Left ventricle myocardium superior (tissue), 1 donor: Measurements from ENCODE around the gene F2RL3. TPM values are rescaled to one million over a fixed set of nuclear protein-coding genes. Genes with fewer than 3 reads are reported as not detected.
A peak's percentile ranks its signal among the peaks of the same experiment; 100 is the strongest.
"Not testable (repeated sequence)": the region's sequence is repeated elsewhere in the genome, so short reads cannot be mapped to it uniquely, and the experiment has no call there.

Source experiments
- ATAC-seq: fragments of 200-7000 bp; cut with Tn5 transposase; one replicate; pipeline ENCODE4 v1.9.1; 2020; ENCODE audit warnings: mild to moderate bottlenecking, moderate library complexity
- DNase-seq: peaks from one replicate; pipeline ENCODE4 v3.0.0-alpha.2; 2020
- intact Hi-C: fragments of 100-400 bp; cut with micrococcal nuclease; formaldehyde crosslinking; loops from one replicate; pipeline ENCODE4 v1.11.0; 2022
- total RNA-seq: library from RNA; stranded (reverse); fragmentation: NEBNext Ultra II Directional; extraction: Animal tissue kit (Norgen Biotek cat#: 25700); gene quantifications from one replicate; pipeline ENCODE4 v1.2.1, GENCODE V29; 2021
- donor health status: DM: no; HTN: yes; CAD: no; lungs with severe emphysema.

F2RL3 gene
- total RNA-seq, 1 donor from 2014 or later, result 0.30 TPM

GRCh38 chr19:16873594-16873993, 15.2 kb upstream of the F2RL3 start:
- DNase-seq (no peak), ATAC-seq (no peak)
- intact Hi-C loops, result no loop called here

- intact Hi-C loops, result no loop called here
- no peak for ATAC-seq
- no peak for DNase-seq
These were observed 14.4 kb upstream of the F2RL3 start for GRCh38 chr19:16874250-16874977.

GRCh38 chr19:16874978-16875299, 13.9 kb upstream of the F2RL3 start:
- intact Hi-C loops, result not testable (repeated sequence)

GRCh38 chr19:16875584-16876555, 12.9 kb upstream of the F2RL3 start:
- ATAC-seq, result no peak
- intact Hi-C loops, result no loop called here
- DNase-seq, result no peak

More at GRCh38 chr19:16874978-16875299, 13.9 kb upstream of the F2RL3 start:
- not testable (repeated sequence) for ATAC-seq, DNase-seq

DNA sequence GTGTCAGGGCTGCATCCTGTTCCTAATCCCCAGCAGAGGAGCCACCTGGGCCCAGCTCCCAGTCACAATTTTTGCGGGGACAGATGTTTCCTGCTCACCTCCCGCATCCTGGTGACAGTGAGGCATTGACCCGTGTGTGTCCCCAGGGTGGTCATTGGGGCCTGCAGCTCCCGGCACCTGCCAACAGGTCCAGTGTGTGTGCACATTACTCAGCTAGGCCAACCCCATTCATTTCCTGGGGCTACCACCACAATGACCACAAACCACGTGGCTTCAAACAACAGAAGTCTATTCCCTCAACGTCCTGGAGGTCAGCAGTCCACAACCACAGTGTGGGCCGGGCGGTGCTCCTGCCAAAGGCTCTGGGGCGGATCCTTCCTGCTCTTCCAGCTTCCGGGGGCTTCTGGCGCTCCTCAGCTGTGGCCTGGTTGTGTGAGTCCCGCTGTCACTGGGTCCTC, 11.9 kb upstream of the F2RL3 start:
- ATAC-seq (peak; percentile 36), DNase-seq (no peak)
- intact Hi-C loops, result no loop called here

DNA sequence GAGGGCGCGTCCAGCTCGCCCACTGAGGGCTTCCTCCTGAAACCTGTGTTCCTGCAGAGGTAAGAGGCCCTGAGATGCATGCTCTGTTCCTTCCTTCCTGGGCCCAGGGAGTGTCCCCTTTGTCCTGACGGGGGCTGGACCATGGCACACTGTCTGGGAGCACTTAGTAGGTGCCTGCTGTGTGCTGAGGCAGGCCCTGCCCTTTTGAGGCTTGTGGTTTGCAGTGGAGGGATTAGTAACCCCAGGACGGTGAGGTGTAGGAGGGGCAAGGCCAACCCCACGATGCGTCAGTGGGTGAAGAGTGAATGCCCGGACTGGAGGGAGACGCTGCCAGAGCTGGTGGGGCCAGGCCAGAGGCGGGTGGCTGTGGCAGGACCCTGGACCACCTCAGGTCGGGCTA, 11.2 kb upstream of the F2RL3 start:
- ATAC-seq (no peak), DNase-seq (no peak)
- intact Hi-C loops, result no loop called here

- DNase-seq (no peak), ATAC-seq (no peak)
- intact Hi-C loops, result no loop called here
These were observed 10.4 kb upstream of the F2RL3 start for GRCh38 chr19:16878181-16878965.

DNA sequence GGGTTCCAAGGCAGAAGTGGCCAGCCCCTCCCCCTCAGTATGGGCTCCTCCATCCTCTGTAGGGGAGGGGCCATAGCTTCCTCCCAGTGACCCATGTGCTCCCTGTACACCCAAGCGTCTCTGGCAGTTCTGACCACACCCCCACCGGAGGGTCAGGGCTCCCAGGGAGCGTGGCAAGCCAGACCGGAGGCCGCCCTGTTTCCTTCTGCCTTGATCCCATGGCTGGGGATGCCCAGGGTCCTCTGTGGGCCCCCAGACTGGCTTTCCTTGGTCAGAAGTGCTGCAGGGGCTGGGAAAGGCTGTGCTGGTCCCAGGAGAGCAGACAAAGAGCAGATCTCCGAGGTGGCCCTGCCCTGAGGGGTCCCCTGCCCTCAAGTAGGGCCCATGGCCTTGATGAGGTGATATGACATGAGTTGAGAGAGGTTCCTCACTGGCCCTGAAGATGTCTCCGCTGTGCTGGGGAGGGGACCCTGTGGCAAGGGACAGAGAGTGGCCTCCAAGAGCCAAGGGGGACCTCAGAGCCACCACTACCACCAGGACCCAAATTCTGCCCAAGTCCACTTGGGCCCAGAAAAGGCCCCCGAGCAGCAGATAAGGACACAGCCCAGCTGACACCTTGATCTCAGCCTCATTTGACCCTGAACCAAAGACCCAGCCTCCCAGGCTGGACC, 7.8 kb upstream of the F2RL3 start:
- intact Hi-C loops, result no loop called here
- no peak for ATAC-seq
- no peak for DNase-seq

DNA sequence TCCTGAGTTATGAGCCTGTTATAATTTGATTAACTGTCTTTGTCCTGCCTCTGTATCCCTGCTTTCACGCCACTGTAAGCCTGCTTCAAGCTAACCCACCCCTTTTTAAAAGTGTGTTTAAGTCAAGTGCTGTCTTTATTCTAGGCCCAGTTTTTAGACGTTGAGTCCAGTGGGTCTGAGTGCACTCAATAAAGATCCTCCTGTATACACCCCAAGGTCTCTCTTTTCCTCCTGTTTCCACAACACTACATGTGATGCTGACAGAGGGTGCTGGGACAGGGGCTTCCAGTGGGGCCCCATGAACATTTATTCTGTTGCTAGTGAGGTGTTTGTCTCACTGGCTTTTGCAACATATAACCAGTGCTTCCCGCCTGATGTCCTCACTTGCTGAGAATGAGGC, 6.7 kb upstream of the F2RL3 start:
- intact Hi-C loops, result no loop called here
- DNase-seq (no peak), ATAC-seq (no peak)

- ATAC-seq (no peak), DNase-seq (no peak)
- intact Hi-C loops, result no loop called here
These were observed 5.3 kb upstream of the F2RL3 start for GRCh38 chr19:16883522-16883921.

GRCh38 chr19:16885166-16885565, 3.6 kb upstream of the F2RL3 start:
- intact Hi-C loops, result no loop called here
- DNase-seq (no peak), ATAC-seq (no peak)

- intact Hi-C loops, result no loop called here
- peak; percentile 74 for DNase-seq
- peak; percentile 81 for ATAC-seq
These were observed 2.4 kb upstream of the F2RL3 start for GRCh38 chr19:16886305-16886880.

GRCh38 chr19:16887353-16888265, 1.2 kb upstream of the F2RL3 start:
- ATAC-seq (no peak), DNase-seq (no peak)
- intact Hi-C loops, result no loop called here

- ATAC-seq (peak; percentile 69), DNase-seq (peak; percentile 79)
These were observed 625 bp downstream of the F2RL3 start for GRCh38 chr19:16889366-16889882.

DNA sequence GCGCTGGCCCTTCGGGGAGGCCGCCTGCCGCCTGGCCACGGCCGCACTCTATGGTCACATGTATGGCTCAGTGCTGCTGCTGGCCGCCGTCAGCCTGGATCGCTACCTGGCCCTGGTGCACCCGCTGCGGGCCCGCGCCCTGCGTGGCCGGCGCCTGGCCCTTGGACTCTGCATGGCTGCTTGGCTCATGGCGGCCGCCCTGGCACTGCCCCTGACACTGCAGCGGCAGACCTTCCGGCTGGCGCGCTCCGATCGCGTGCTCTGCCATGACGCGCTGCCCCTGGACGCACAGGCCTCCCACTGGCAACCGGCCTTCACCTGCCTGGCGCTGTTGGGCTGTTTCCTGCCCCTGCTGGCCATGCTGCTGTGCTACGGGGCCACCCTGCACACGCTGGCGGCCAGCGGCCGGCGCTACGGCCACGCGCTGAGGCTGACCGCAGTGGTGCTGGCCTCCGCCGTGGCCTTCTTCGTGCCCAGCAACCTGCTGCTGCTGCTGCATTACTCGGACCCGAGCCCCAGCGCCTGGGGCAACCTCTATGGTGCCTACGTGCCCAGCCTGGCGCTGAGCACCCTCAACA, 1.2 kb downstream of the F2RL3 start:
- no peak for DNase-seq
- intact Hi-C loops, result no loop called here
- ATAC-seq, result no peak

More at GRCh38 chr19:16889366-16889882, 625 bp downstream of the F2RL3 start:
- intact Hi-C loops, result no loop called here

DNA sequence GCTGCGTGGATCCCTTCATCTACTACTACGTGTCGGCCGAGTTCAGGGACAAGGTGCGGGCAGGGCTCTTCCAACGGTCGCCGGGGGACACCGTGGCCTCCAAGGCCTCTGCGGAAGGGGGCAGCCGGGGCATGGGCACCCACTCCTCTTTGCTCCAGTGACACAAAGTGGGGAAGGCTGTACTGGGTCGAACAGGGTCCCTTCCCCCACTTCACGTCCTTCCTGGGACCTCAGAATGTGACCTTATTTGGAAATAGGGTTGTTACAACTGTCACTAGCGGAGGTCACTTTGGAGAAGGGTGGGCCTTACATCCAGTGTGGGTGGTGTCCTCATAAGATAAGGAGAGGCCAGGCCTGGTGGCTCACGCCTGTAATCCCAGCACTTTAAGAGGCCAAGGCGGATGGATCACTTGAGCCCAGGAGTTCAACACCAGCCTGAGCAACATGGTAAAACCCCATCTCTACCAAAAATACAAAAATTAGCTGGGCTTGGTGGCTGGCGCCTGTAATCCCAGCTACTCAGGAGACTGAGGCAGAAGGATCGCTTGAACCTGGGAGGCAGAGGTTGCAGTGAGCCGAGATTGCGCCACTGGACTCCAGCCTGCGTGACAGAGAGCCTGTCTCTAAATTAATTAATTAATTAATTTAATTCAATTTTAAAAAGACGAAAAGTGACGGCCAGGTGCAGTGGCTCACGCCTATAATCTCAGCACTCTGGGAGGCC, 1.8 kb downstream of the F2RL3 start:
- DNase-seq, result no peak
- intact Hi-C loops, result no loop called here
- ATAC-seq, result no peak
